GM11168 (cell line): Measurements from ENCODE around the gene RTN1.

Experiments used
- in situ Hi-C: fragments of 300-500 bp; cut with MboI; formaldehyde crosslinking; loops from one replicate; pipeline ENCODE4 v1.12.0; 2022; ENCODE audit warnings: low sequenced_read_pairs; ENCODE audit not compliant: unreplicated experiment

The RTN1 gene

DNA sequence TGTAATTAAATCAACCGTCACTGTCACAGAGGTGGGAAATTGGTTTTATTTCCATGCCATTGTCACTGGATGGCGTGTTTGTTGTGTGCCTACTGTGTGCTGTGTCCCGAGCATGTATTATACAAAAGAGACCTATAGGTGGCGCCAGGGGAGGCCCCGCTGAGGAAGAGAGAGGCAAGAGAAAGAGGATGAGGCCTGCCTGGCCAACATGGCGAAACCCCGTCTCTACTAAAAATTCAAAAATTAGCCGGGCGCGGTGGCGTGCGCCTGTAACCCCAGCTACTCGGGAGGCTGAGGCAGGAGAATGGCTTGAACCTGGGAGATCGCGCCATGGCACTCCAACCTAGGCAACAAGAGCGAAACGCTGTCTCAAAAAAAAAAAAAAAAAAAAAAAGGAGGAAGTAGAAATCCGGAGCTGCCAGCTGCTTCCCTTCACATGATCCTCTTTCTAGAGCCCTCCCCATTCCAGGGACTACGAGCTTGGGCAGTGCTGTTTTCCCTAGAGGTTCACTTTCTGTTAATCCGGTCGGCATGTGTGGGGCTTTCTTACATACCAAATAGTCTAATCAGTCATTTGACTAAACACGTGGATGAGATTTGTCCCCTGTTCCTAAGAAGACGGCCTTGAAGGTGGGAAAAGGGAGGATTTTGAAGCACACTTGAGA is 287.6 kb downstream of the RTN1 start:
- in situ Hi-C loops = no loop called here

GRCh38 chr14:59582161-59582560 is 288.4 kb downstream of the RTN1 start:
- in situ Hi-C loops = no loop called here

- in situ Hi-C loops = no loop called here
Measured at GRCh38 chr14:59580911-59581310, 289.7 kb downstream of the RTN1 start.

- in situ Hi-C loops = no loop called here
Measured at GRCh38 chr14:59576332-59577294, 294.0 kb downstream of the RTN1 start, which contains the start of gene CCDC175. TSS of gene CCDC175 (minus strand) at chr14:59576812. CDS start at chr14:59576775, 37 bp downstream.

DNA sequence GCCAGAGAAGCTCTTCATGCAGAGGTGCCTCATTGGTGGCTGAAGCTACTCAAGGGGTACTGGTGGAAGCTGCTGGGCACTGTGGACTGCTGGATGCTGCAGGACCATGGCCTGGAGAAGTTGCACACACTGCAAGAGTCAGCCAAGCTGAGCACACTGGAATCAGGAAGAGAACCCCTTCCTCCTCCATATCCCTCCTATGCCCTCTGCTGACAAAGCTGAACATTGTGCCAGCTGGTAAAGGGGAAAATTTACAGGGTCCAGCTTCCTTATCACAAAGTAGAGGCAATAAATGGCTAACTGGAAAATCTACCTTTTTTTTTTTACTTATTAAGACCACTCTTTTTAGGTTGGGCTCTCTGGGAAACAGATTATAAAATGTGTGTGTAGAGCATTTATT is 300.5 kb downstream of the RTN1 start:
- in situ Hi-C loops = no loop called here

DNA sequence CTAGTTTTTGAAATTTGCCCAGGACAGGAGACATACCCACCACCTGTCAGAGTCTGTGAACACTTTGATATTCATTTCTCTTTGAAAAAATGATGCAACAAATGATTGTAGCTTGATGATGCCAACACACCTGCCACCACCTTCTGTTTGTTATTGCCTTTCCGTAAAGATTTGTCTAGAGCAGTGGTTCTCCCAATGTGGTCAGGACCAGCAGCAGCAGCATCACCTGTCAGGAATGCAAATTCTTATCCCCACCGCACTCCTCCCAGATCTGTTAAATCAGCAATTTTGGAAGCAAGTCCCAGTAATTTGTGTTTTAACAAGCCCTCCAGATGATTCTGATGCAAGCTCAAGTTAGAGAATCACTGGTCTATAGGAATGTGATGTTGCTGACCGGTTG is 303.9 kb downstream of the RTN1 start:
- in situ Hi-C loops = no loop called here

DNA sequence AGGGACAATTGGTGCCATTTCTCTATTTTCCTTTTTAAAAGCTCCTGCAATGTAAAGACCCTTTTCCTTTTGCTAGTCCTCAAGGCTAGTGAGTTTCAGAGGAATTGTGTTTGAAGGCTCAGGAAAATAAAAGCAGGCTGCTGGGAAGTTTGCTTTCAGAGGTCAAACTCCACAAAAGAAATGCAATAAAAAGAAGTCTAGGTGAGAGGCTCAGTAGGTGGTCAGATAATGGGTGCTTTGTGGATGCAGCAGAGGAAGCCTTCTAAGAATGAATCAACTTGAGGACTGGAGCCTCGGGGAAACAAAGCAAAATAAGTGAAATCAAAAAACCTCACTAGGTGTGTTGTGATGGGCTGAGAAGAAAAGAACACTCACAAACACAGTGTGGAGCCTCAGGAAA is 304.3 kb downstream of the RTN1 start:
- in situ Hi-C loops = no loop called here

GRCh38 chr14:59565087-59565486 is 305.5 kb downstream of the RTN1 start:
- in situ Hi-C loops = no loop called here

DNA sequence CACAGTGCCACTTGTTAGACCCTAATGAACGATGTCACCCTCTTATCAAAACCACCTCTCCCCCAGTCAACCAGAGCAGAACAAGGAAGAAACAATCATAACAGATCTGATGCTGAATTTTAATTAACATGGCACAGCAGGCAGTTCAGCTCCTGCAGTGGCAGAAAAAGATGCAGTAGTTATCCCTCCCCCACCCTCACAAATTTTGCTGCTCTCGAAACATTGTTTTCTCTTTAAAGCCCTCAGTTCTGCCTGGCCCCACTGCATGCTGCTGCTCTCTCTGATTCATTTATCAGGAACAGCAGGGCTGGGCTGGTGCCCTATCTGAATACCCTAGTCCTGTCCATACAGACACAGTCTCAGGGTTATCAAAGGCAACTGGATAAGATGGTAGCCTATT is 306.2 kb downstream of the RTN1 start:
- in situ Hi-C loops = no loop called here

DNA sequence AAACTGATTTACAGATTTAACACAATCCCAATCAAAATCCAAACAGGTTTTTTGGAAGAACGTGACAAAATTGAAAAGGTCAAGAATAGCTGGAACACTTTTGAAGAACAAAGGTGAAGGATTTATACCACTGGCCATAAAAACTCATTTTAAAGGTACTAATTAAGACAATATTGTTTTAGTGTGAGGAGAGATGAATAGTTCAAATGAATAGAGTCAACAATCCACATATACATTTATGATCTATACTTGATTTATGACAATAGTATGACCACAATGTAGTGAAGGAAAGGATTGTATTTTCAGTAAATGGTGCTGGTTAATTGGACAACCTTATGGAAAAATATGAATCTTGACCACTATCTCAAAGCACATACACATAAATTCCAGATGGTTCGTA is 323.3 kb downstream of the RTN1 start:
- in situ Hi-C loops = no loop called here
